ENCODE measurements around the gene SMIM23.

- TF ChIP-seq CTCF (IDR thresholded peaks at IDR 0.05; ENCODE audit: extremely low read depth in 1 of 2, insufficient read depth in 1 of 2, low read depth in 1 of 2, low read length in 2 of 2) = no peak
- no peak for TF ChIP-seq POLR2AphosphoS5 (IDR thresholded peaks at IDR 0.05; ENCODE audit: insufficient read depth, low read depth, low read length)
- no peak for TF ChIP-seq POLR2A (IDR thresholded peaks at IDR 0.05; ENCODE audit: low read depth, low read length)
- TF ChIP-seq JUN (IDR thresholded peaks at IDR 0.05; ENCODE audit: borderline replicate concordance, insufficient read depth, insufficient read length, low read depth) = no peak
- TF ChIP-seq MYC (IDR thresholded peaks at IDR 0.05; ENCODE audit: low read depth, low read length) = no peak
- no peak for TF ChIP-seq EZH2 (IDR thresholded peaks at IDR 0.05; ENCODE audit: borderline replicate concordance, low read depth, low read length, severe bottlenecking)
- no peak for TF ChIP-seq GATA2 (IDR thresholded peaks at IDR 0.05; ENCODE audit: insufficient read depth, insufficient read length, low read depth, low read length)
- TF ChIP-seq MAX (IDR thresholded peaks at IDR 0.05; ENCODE audit: insufficient read depth, insufficient read length) = no peak
- TF ChIP-seq FOS (IDR thresholded peaks at IDR 0.05; ENCODE audit: borderline replicate concordance, insufficient read depth, low read length) = no peak
Measured at GRCh38 chr5:171785517-171785916, at the start of gene SMIM23.
